ENCODE measurements around the gene PPP1R14D.

Gene PPP1R14D

DNA sequence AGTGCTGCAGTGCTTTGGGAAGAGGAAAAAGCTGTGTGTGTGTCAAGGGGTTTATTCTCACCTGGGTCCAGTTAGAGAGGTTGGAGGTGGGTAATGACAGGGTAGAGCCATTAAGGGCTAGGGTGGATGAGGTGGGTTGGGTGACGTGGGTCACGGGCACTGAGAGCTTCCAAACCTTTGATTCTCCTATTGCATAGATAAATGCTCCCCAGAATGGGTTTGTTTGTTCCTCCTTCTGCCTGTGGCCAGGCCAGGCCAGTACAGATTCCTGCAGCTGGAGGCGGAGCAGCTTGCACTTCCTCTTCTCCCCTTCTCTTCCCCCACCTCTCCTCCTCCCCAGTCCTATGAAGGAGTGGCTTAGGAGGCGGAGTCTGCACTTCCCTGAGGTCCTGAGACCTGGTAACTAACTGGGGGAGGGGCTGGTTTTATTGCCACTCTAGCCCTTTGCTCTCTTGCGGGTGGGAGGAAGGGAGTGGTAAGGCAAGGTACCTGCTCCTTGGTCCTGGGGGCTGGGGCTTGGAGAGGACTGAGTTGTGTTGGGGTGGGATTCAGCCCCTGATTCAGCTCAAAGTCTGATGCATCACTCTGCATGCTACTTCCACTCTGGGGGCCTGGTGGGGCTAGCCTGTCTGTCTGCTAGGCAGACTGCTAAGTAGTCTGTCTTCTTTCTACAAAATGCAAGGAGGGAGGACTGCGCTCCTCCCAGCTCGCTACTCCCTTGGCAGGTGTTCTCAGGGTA is 18.9 kb upstream of the PPP1R14D start:
- H3K9me3 ChIP-seq (ENCODE audit: control insufficient read depth, low read length): no peaks in the 10 kb centered on the region
- peaks cover 49% of the 10 kb centered on the region for H3K27me3 ChIP-seq (replicated peaks; ENCODE audit: control insufficient read depth, insufficient read depth, low read length)
- no peak for DNase-seq (ENCODE audit: low read depth)
- H3K4me1 ChIP-seq (ENCODE audit: control insufficient read depth, insufficient read depth, low read length): peaks cover 9% of the 10 kb centered on the region
- no peak overlapping the region for H3K9ac ChIP-seq (ENCODE audit: low read length)
- H3K4me3 ChIP-seq (ENCODE audit: low read length): no peak overlapping the region
- no peaks in the 10 kb centered on the region for H3K36me3 ChIP-seq (ENCODE audit: control insufficient read depth, insufficient read depth, low read length, severe bottlenecking)

DNA sequence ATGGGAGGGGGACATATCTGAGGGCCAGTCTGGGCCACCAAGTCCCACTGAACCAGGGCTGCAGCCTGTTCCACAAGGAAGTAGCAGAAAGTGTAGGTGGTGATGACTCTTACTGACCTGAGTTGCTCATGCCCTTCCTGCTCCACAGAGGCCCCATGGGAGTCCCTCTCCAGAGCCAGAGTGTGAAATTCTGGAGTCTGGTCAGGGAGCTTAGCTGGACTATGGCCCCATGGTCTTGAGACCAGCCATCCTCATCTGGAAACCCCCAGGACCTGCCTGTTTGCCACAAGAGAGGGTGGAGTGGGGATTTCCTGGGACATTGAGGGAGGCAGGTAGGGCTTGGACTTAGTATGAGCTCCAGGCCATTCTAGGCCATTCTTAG is 18.3 kb upstream of the PPP1R14D start:
- Histone ChIP-seq H3K9me3 (ENCODE audit: control insufficient read depth, low read length) (no peaks in the 10 kb centered on the region), H3K27me3 (replicated peaks; ENCODE audit: control insufficient read depth, insufficient read depth, low read length) (peaks cover 51% of the 10 kb centered on the region), H3K4me3 (ENCODE audit: low read length) (no peak overlapping the region), H3K4me1 (ENCODE audit: control insufficient read depth, insufficient read depth, low read length) (peaks cover 9% of the 10 kb centered on the region), H3K9ac (ENCODE audit: low read length) (no peak overlapping the region), H3K36me3 (ENCODE audit: control insufficient read depth, insufficient read depth, low read length, severe bottlenecking) (no peaks in the 10 kb centered on the region)
- no peak for DNase-seq (ENCODE audit: low read depth)

DNA sequence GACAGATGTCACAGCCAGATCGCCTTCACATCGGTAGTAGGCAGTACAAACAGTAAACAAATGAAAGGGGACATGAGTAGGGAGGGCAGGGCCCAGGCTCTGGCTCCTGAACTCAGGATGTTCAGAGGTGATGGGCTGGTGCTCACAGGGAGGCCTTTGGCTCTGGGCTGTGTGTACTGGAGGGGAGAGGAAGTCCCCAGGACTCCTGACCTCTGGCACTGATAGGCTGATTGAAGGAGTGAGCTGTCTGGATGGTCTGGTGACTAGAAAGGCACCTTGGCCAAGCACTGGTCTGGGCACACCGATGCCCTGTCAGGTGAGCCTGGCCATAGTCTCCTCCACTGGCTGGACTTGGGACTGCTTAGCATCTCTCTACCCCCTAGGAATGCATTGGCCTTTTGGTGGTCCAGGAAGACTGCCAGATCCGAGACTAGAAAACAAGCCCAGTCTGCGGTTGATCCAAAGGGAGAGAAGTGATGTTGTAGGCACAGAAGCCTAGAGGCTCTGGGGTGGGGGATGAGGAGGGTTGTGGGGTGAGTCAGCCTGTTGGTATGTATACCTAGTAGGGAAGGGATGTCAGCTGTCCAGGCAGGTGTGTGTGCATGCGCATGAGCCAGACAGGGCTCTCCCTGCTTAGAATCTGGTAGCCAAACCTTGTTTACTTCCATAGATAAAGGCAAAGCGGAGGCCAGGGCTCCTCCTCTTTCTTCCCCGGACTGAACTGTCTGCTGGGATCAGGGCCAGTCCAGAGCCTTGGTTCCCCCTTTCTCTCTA is 17.2 kb upstream of the PPP1R14D start:
- Histone ChIP-seq H3K4me1 (ENCODE audit: control insufficient read depth, insufficient read depth, low read length) (peaks cover 9% of the 10 kb centered on the region), H3K9me3 (ENCODE audit: control insufficient read depth, low read length) (no peaks in the 10 kb centered on the region), H3K9ac (ENCODE audit: low read length) (no peak overlapping the region), H3K27me3 (replicated peaks; ENCODE audit: control insufficient read depth, insufficient read depth, low read length) (peaks cover 56% of the 10 kb centered on the region), H3K36me3 (ENCODE audit: control insufficient read depth, insufficient read depth, low read length, severe bottlenecking) (no peaks in the 10 kb centered on the region), H3K4me3 (ENCODE audit: low read length) (no peak overlapping the region)
- DNase-seq (ENCODE audit: low read depth): no peak

DNA sequence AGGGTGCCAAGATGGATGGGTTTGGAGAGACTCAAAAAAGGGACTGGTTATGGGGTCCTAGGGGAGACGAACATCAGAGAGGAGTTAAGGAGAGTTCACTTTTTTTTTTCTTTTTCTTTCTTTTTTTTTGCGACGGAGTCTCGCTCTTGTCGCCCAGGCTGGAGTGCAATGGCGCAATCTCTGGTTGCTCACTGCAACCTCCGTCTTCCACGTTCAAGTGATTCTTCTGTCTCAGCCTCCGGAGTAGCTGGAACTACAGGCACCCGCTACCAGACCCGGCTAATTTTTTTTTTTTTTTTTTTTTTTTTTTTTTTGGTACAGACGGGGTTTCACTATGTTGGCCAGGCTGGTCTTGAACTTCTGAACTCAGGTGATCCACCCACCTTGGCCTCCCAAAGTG is 16.5 kb upstream of the PPP1R14D start:
- peak overlapping the region; percentile 56 for H3K4me3 ChIP-seq (ENCODE audit: low read length)

DNA sequence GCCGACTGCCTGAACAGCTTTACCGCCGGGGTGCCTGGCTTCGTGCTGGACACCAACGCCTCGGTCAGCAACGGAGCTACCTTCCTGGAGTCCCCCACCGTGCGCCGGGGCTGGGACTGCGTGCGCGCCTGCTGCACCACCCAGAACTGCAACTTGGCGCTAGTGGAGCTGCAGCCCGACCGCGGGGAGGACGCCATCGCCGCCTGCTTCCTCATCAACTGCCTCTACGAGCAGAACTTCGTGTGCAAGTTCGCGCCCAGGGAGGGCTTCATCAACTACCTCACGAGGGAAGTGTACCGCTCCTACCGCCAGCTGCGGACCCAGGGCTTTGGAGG is 16.2 kb upstream of the PPP1R14D start:
- peak; percentile 23 for DNase-seq (ENCODE audit: low read depth)

More for the DNA sequence above, 16.5 kb upstream of the PPP1R14D start:
- Histone ChIP-seq H3K9ac (ENCODE audit: low read length) (no peak overlapping the region), H3K27me3 (replicated peaks; ENCODE audit: control insufficient read depth, insufficient read depth, low read length) (peaks cover 56% of the 10 kb centered on the region), H3K36me3 (ENCODE audit: control insufficient read depth, insufficient read depth, low read length, severe bottlenecking) (no peaks in the 10 kb centered on the region), H3K9me3 (ENCODE audit: control insufficient read depth, low read length) (no peaks in the 10 kb centered on the region), H3K4me1 (ENCODE audit: control insufficient read depth, insufficient read depth, low read length) (peaks cover 9% of the 10 kb centered on the region)
- no peak for DNase-seq (ENCODE audit: low read depth)

DNA sequence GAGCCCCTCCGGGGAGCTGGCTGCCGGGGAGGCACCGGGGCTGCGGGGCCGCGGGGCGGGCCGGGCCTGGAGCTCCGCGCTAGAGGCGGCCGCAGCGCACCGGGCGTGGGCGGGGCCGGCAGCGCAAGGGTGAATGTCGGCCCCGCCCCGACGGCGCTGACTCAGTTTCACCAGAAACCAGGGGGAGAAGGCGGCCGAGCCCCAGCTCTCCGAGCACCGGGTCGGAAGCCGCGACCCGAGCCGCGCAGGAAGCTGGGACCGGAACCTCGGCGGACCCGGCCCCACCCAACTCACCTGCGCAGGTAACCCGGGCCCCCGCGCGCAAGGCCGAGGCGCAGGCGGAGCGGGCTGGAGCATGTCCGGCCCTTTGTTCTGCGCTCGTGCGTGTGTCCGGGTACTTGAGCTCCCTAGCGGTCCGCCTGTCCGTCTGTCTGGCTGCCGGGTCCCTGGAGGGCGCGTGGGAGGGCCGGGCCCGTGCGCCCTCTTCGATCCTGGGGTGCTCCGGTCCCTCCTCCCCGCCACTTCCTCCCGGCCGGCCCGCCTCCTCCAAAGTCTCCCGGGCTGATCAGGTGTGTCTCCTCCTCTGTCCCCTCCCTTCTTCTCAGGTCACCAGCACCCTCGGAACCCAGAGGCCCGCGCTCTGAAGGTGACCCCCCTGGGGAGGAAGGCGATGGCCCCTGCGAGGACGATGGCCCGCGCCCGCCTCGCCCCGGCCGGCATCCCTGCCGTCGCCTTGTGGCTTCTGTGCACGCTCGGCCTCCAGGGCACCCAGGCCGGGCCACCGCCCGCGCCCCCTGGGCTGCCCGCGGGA is 15.6 kb upstream of the PPP1R14D start, which contains the start of gene SPINT1:
Gene SPINT1, plus strand, starts transcription at position 164 of the 811 bp plus-strand sequence. Its CDS starts 507 bp downstream, at position 671.
- peak; percentile 40 for DNase-seq (ENCODE audit: low read depth)
- peak within 1 kb of the TSS; percentile 56 for H3K4me3 ChIP-seq (ENCODE audit: low read length)
- H3K9me3 ChIP-seq (ENCODE audit: control insufficient read depth, low read length): no peaks in the 10 kb centered on the region
- H3K27me3 ChIP-seq (replicated peaks; ENCODE audit: control insufficient read depth, insufficient read depth, low read length): peaks cover 56% of the 10 kb centered on the region
- H3K4me1 ChIP-seq (ENCODE audit: control insufficient read depth, insufficient read depth, low read length): peaks cover 9% of the 10 kb centered on the region
- no peak within 1 kb of the TSS for H3K9ac ChIP-seq (ENCODE audit: low read length)
- no peaks in the 10 kb centered on the region for H3K36me3 ChIP-seq (ENCODE audit: control insufficient read depth, insufficient read depth, low read length, severe bottlenecking)

More for the DNA sequence above, 16.2 kb upstream of the PPP1R14D start:
- H3K4me1 ChIP-seq (ENCODE audit: control insufficient read depth, insufficient read depth, low read length): peaks cover 9% of the 10 kb centered on the region
- H3K27me3 ChIP-seq (replicated peaks; ENCODE audit: control insufficient read depth, insufficient read depth, low read length): peaks cover 56% of the 10 kb centered on the region
- H3K36me3 ChIP-seq (ENCODE audit: control insufficient read depth, insufficient read depth, low read length, severe bottlenecking): no peaks in the 10 kb centered on the region
- peak overlapping the region; percentile 56 for H3K4me3 ChIP-seq (ENCODE audit: low read length)
- no peak overlapping the region for H3K9ac ChIP-seq (ENCODE audit: low read length)
- H3K9me3 ChIP-seq (ENCODE audit: control insufficient read depth, low read length): no peaks in the 10 kb centered on the region

DNA sequence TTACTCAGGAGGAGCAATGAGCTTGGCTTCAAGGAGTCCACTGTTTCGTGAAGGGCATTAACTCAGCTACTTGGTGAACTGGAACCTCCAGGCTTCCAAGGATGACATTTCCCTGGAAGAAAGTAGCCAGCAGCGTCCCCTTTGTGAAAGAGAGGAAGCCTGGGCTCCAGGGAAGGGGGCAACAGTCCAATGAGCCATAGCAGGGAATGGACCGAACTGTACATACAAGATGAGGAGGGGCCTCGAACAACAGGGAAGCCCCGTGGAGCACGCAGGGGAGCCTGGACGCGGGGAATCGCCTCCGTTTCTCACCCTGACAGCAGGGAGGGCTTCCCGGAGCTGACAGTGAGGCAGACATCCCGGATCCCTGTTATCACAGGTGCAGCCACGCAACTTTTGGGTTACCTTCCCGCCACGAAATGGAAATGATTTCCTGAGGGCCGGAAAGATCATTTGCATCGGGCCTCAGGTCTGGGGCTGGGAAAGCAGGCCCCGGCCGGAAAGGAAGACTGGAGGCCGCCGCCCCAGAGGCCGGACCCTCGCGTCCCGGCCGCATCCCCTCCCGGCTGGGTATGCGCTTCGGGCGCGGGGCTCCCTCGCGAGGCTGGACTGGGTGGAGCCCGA is 14.9 kb upstream of the PPP1R14D start:
- H3K4me1 ChIP-seq (ENCODE audit: control insufficient read depth, insufficient read depth, low read length): peaks cover 9% of the 10 kb centered on the region
- H3K9me3 ChIP-seq (ENCODE audit: control insufficient read depth, low read length): no peaks in the 10 kb centered on the region
- no peaks in the 10 kb centered on the region for H3K36me3 ChIP-seq (ENCODE audit: control insufficient read depth, insufficient read depth, low read length, severe bottlenecking)
- DNase-seq (ENCODE audit: low read depth): no peak
- H3K27me3 ChIP-seq (replicated peaks; ENCODE audit: control insufficient read depth, insufficient read depth, low read length): peaks cover 53% of the 10 kb centered on the region
- H3K9ac ChIP-seq (ENCODE audit: low read length): no peak overlapping the region
- no peak overlapping the region for H3K4me3 ChIP-seq (ENCODE audit: low read length)

DNA sequence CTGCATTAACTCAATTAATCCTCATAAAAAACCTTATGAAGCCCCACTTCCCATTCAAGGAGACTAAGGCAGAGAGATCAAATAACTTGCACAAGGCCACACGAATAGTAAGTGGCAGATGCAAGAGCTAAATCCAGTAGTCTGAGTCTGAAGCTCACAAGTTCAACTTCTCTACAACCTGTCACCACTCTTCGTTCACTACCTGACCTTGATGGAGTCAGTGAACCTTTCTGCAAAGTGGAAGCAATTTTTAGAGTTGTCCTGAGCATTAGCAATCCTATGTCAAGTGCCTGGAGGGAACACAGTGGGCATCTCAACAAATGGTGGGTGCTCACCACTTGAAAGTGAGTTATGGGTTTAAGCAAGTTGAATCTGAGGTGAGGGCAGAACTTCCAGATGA is 13.2 kb upstream of the PPP1R14D start:
- Histone ChIP-seq H3K36me3 (ENCODE audit: control insufficient read depth, insufficient read depth, low read length, severe bottlenecking) (no peaks in the 10 kb centered on the region), H3K27me3 (replicated peaks; ENCODE audit: control insufficient read depth, insufficient read depth, low read length) (peaks cover 38% of the 10 kb centered on the region), H3K4me3 (ENCODE audit: low read length) (no peak overlapping the region), H3K4me1 (ENCODE audit: control insufficient read depth, insufficient read depth, low read length) (peaks cover 9% of the 10 kb centered on the region), H3K9me3 (ENCODE audit: control insufficient read depth, low read length) (no peaks in the 10 kb centered on the region), H3K9ac (ENCODE audit: low read length) (no peak overlapping the region)
- DNase-seq (ENCODE audit: low read depth): no peak

DNA sequence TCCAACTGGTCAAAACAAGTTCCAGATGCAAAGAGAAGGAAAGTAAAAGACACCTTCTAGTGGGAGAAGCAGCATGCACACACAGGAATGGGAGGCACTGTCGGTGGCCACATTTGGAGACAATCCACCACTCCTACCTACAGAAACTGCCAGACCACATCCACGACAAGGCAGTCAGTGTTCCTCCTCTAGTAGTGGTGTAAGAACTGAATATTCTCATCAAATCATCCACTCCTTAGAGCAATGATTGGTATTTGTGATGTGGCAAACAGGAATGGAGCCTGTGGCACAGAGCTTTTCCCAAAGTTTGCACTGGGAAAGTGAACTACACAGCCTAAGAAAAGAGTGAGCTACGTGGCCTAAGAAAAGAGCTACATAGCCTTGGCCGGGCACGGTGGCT is 10.2 kb upstream of the PPP1R14D start:
- peak; percentile 34 for DNase-seq (ENCODE audit: low read depth)
- Histone ChIP-seq H3K36me3 (ENCODE audit: control insufficient read depth, insufficient read depth, low read length, severe bottlenecking) (no peaks in the 10 kb centered on the region), H3K4me1 (ENCODE audit: control insufficient read depth, insufficient read depth, low read length) (no peaks in the 10 kb centered on the region), H3K4me3 (ENCODE audit: low read length) (no peak overlapping the region), H3K9me3 (ENCODE audit: control insufficient read depth, low read length) (no peaks in the 10 kb centered on the region), H3K27me3 (replicated peaks; ENCODE audit: control insufficient read depth, insufficient read depth, low read length) (peaks cover 15% of the 10 kb centered on the region), H3K9ac (ENCODE audit: low read length) (no peak overlapping the region)

DNA sequence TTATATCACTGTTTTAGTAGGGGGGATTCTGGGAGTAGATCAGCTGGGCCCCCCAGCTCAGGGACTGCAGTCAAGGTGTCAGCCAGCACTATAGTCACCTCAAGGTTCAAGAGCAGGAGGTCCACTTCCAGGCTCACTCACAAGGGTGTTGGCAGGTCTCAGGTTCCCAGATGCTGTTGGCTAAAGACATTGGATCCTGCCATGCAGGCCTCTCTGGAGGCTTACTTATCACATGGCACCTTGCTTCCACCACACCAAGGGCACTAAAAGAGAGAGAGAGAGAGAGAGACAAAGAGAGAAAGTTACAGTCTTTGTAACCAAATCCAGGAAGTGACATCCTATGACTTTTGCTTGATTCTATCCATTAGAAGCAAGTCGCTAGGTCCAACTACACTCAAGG is 7.5 kb upstream of the PPP1R14D start:
- no peaks in the 10 kb centered on the region for H3K27me3 ChIP-seq (replicated peaks; ENCODE audit: control insufficient read depth, insufficient read depth, low read length)
- DNase-seq (ENCODE audit: low read depth): no peak

DNA sequence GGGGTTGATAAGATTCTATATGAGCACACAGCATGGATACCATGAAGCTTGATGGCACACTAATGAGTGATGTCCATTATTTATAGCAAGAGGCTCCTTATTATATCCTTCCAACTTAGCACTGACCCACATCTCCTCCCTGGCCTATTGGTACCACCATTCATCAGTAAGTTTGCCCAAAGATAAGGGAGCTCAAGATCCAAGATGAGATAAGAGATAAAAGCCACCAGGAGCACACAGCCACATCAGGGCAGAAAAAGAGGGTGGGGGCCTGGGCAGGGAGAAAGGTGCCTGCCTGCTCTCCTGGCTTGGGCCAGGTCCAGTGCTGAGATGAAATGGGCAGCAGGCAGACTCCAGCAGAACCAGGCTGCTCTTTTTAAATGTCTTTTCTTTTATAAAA is 4.4 kb upstream of the PPP1R14D start:
- DNase-seq (ENCODE audit: low read depth): no peak
- Histone ChIP-seq H3K36me3 (ENCODE audit: control insufficient read depth, insufficient read depth, low read length, severe bottlenecking) (no peaks in the 10 kb centered on the region), H3K4me3 (ENCODE audit: low read length) (no peak overlapping the region), H3K9ac (ENCODE audit: low read length) (no peak overlapping the region), H3K9me3 (ENCODE audit: control insufficient read depth, low read length) (no peaks in the 10 kb centered on the region), H3K4me1 (ENCODE audit: control insufficient read depth, insufficient read depth, low read length) (no peaks in the 10 kb centered on the region), H3K27me3 (replicated peaks; ENCODE audit: control insufficient read depth, insufficient read depth, low read length) (peaks cover 11% of the 10 kb centered on the region)

More for the DNA sequence above, 7.5 kb upstream of the PPP1R14D start:
- Histone ChIP-seq H3K9me3 (ENCODE audit: control insufficient read depth, low read length) (no peaks in the 10 kb centered on the region), H3K9ac (ENCODE audit: low read length) (no peak overlapping the region), H3K4me1 (ENCODE audit: control insufficient read depth, insufficient read depth, low read length) (no peaks in the 10 kb centered on the region), H3K36me3 (ENCODE audit: control insufficient read depth, insufficient read depth, low read length, severe bottlenecking) (no peaks in the 10 kb centered on the region), H3K4me3 (ENCODE audit: low read length) (no peak overlapping the region)
